ENCODE results near the gene MYD88. TPM values are rescaled to one million over a fixed set of nuclear protein-coding genes. Genes with fewer than 3 reads are reported as not detected.
A peak's percentile ranks its signal among the peaks of the same experiment; 100 is the strongest.
"Not testable (repeated sequence)": the region's sequence is repeated elsewhere in the genome, so short reads cannot be mapped to it uniquely, and the experiment has no call there.

The MYD88 gene
- total RNA-seq, 1 experiment from 2014 or later: 4.4 TPM

- DNase-seq (ENCODE audit: low read depth): no peak
Observed at GRCh38 chr3:38126121-38126892, 12.2 kb upstream of the MYD88 start.

DNA sequence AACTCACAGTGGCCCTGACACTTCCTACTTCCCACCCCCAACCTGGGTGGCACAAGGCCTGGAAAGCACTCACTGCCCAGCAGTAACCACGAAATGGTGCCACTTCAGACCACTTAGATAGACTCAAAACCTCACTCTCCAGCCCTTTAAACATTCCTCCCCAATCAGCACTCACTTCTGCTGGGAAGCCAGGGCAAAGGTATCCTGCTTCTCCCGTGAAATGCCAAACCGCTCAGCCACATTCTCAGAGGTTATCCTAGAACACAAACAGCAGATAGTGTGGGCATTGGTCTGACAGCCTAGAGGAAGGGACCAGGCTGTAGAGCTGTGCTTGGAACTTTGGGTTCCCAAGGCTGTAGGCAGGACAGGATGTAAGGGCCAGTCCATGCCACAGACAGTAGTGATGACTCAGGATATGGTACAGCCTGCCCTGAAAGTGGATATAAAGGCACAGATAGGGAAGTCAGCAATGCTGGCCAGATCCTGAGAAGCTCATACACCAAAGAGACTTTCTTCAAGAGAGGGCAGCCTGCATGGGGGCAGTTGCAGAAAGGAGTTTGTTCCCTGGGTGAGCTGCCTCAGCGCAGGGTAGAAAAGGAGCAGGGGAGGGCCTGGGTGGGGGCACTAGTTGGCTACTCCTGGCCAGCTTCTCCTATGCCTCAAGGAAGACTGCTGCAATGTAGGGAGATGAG lies 10.7 kb upstream of the MYD88 start:
- DNase-seq (ENCODE audit: low read depth): no peak

DNA sequence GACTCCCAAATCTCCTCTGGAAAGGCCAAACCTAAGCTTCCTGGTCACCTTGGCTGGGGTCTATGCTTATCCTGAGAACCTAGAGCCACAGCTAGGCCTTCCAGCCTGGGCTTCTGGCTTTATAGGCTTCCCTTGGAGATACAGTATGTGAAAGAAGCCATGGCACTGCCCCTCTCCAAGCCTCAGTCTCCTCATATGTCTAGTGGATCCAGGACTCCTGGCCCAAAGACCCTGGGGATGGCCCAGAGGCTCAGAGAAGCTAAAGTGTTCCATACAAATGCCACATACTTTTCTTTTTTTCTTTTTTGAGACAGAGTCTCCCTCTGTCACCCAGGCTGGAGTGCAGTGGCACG lies 10.2 kb upstream of the MYD88 start:
- no peak for DNase-seq (ENCODE audit: low read depth)

DNA sequence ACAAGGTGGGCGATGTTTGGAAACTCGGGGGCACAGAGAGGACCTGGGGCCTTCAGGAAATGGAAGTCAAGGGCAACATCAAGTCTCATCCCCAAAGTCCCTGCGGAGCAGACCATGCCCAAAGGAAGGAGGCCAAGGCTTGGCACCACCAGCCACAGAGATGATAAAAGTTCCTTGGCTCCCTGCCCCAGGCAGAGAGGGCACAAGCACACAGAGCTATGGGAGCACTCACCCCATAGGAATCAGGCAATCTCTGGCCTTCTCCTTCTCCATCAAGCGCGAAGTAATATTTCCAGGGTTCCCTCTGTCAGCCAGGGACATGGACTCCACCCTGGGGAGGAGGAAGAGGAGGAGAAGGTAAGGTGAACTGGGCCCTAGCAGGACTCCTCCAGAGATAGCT lies 9.4 kb upstream of the MYD88 start:
- DNase-seq (ENCODE audit: low read depth): no peak

DNA sequence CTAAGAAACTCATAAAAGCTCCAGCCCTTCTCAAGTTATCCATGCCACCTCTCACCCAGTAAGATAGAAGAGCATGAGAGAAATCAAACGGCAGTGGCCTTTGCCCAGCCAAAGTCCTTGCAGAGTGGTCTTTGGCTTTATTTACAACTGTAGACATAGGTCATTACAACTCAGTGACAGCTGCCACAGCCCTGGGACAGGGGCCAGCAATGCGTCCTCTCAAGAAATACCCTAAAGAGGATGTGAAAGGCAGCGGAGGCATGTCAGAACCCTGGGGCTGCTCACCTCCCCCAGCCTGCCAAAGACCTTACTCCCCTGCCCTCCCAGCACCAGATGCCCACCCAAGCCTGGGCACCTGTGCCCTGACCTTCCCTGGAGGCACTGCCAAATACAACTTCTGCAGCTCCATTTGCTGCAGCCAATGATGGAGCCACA lies 7.8 kb upstream of the MYD88 start:
- DNase-seq (ENCODE audit: low read depth): no peak

DNA sequence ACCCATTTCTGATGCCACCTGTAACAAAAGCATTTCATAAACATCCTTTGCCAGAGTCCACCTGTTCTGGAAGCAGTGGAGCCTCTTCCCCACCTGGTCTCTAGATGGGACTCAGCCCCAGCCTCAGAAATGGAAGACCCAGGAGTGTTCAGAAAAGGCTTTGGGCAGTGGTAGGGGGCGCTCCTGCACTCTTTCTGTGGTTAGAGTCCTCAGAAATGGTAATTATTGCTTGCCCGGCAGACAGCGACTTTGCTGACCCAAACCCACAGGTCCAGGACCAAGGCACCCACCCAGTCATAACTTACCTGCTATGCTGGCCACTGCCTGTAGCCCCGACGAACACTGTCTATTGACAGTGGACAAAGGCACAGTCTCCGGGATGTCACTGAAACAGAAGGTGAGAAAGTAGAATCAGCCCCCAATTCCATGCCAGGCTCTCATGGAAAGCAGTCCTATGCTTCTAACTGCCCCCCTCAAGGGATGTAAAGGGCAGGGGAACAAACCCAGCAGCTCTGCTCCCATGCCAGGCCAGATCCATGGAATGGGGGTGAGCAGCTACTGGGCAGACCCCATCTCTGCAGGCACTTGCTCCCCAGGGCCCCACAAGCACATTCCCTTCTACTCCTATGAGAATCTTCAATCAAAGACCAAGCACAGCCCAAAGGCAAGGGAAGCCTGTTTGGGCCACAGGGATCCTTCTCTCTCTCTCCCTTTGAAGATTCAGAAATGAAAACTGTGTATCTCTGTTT lies 6.7 kb upstream of the MYD88 start:
- DNase-seq (ENCODE audit: low read depth): peak; percentile 32

GRCh38 chr3:38133209-38133556 lies 5.3 kb upstream of the MYD88 start:
- DNase-seq (ENCODE audit: low read depth): no peak

DNA sequence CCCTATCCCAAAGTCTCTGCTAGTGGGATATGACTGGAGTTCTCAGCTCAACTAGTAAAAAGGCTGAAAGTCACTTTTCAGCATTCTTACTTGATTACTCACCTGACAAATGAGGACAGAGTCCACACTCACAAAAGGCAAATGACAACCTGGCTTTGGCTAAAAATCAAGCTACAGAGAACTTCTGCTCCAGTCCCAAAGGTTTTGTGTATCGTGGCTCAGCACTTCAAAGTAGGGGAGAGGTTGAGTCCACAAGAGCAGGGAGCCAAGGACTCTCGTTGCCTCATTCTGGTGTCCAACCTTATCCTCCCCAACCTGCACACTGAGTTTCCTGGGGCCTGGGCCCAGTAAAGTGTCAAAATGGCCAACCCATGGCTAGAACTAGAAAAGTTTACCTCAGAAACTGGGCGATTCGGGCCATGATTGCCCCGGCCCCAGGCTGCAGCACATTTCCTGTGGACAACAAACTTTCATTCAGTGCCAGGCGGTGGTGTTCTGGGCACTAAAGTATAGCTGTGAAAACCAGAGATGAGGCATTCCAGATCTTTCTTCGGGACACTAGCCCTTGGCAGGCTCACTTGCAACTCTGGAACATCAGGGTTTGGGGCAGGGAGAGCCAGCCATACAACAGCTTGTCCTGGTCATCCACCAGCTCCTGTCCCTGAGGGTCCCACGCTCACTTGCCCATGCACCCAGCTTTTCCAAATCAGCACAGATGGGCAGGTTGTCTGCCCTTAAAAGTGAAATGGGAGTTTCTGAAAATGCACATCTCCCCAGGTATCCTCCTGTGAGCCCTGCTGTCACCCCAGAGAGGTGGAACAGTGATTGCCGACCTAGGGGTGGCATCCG lies 4.7 kb upstream of the MYD88 start:
- no peak for DNase-seq (ENCODE audit: low read depth)

- DNase-seq (ENCODE audit: low read depth): not testable (repeated sequence)
Observed at GRCh38 chr3:38134517-38135143, 3.8 kb upstream of the MYD88 start.

DNA sequence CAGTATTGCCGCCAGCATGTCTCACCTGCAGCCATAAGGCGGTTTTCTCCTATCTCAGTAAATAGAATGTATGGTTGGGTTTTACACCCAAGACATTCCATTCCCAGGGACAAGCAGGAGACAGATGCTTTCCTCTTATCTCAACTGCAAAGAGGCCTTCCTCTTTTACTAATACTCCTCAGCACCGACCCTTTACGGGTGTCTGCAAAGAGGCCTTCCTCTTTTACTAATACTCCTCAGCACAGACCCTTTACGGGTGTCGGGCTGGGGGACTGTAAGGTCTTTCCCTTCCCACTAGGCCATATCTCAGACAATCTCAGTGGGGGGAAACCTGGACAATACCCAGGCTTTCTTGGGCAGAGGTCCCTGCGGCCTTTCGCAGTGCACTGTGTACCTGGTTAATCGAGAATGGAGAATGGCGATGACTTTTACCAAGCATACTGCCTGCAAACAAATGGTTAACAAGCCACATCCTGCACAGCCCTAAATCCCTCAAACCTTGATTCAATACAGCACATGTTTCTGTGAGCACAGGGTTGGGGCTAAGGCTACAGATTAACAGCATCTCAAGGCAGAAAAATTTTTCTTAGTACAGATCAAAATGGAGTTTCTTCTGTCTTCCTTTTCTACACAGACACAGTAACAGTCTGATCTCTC lies 2.7 kb upstream of the MYD88 start:
- DNase-seq (ENCODE audit: low read depth): not testable (repeated sequence)

DNA sequence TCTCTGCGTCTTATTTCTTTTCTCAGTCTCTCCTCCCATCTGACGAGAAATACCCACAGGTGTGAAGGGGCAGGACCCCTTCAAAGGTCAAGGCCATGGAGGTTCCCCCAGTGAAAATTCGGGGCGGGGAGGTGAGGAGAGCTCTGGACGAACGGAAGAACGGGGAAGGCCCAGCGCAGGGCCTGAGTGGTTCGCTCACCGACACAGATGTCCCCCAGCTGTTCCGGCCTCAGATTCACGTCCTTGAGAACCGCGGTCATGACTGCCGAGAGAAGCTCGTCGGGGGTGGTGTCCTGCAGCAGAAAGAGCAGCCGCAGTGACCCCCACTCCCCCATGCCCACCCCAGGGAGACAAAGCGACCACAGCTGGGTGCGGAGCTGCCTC lies 2.1 kb upstream of the MYD88 start:
- peak; percentile 27 for DNase-seq (ENCODE audit: low read depth)

DNA sequence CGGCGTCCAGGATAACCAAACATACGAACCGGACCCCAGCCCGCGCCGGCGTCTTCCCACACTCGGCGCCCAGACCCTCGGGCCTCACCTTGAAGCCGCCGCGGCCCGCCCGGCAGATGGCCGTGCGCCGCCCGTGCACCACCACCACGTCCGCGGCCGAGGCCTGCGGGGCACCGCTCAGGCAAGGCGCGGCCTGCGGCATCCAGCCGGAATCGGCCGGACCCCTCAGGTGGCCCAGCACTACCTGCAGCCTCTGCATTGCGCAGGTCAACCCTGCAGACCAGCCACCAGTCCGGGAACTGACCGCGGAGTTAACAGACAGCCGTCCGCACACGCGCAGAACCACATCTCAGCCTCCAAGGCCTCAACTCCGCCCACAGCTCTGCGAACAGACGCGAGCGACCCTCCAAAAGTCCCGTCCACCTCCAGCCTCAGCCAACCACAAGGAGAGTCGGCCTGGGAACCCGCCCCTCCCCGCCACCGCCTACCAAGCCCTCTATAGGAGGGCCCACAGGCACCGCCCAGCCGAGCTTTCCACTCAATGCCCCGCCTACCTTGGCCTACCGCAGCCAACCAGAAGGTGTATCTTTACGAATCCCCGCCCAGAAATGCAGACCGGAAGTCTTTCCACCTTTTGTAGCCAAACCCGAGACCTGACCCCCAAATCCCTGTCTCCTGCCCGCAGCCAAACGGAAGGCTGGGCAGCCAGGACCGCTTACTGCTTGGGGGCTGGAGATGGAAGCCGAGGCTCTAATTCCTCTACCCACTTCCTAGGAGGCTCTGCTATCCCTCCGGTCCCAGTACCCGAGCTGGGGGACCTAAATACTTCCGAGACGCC lies 1.5 kb upstream of the MYD88 start, which contains the start of gene ACAA1:
TSS of gene ACAA1 (minus strand) at position 351 of the 838 bp plus-strand sequence. CDS start at position 259, 92 bp downstream.
- DNase-seq (ENCODE audit: low read depth): peak; percentile 98

DNA sequence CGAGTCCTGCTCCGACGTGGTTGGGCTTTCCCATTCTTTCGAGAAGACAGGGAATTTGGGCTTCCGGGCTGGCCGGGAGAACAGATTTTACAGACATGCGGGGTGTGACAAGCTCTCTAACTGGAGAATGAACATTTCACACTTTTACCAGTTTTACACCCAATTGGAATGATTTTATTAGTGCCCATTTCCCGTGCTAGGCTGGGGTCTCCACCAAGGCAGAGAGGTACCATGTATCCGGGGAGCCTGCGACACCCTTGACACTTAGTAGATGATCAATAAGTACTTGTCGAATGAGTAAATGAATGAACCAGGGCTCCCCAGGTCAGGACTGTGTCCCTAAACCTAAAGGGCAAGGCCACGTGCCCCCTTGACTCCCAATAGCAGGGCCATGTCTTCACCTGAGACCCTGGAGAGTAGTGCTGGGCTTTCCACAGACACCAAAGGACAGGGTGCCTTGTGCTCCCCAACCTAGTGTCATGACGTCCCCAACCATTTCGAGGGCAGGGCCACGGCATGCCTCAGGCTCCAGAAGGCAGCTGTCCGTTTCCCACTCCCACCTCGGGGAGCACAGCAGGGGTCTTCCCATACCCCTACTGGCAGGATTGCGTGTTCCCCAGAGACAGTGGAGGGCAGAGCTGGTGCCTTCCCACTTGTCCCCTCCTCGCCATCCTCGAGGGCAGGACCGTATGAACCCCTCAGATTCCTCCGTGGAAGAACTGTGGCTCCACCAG lies 679 bp upstream of the MYD88 start:
- DNase-seq (ENCODE audit: low read depth): no peak

GRCh38 chr3:38139191-38139590 lies 730 bp downstream of the MYD88 start:
- no peak for DNase-seq (ENCODE audit: low read depth)

DNA sequence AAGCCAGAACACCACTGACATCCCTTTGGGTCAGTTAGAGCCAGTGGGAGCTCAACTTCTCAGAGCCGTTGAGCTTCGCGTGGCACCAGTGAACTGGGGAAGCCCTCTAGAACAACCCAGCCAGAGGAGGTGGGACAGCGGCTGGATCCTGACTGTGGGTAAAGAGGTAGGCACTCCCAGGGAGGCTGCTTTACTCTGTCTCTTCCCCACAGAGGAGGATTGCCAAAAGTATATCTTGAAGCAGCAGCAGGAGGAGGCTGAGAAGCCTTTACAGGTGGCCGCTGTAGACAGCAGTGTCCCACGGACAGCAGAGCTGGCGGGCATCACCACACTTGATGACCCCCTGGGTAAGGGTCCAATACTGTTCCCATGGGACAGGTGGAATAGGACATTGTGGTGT lies 1.2 kb downstream of the MYD88 start:
- DNase-seq (ENCODE audit: low read depth): no peak

GRCh38 chr3:38140326-38141172 lies 2.1 kb downstream of the MYD88 start:
- no peak for DNase-seq (ENCODE audit: low read depth)

DNA sequence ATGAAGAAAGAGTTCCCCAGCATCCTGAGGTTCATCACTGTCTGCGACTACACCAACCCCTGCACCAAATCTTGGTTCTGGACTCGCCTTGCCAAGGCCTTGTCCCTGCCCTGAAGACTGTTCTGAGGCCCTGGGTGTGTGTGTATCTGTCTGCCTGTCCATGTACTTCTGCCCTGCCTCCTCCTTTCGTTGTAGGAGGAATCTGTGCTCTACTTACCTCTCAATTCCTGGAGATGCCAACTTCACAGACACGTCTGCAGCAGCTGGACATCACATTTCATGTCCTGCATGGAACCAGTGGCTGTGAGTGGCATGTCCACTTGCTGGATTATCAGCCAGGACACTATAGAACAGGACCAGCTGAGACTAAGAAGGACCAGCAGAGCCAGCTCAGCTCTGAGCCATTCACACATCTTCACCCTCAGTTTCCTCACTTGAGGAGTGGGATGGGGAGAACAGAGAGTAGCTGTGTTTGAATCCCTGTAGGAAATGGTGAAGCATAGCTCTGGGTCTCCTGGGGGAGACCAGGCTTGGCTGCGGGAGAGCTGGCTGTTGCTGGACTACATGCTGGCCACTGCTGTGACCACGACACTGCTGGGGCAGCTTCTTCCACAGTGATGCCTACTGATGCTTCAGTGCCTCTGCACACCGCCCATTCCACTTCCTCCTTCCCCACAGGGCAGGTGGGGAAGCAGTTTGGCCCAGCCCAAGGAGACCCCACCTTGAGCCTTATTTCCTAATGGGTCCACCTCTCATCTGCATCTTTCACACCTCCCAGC lies 2.9 kb downstream of the MYD88 start:
- no peak for DNase-seq (ENCODE audit: low read depth)

GRCh38 chr3:38141952-38142273 lies 3.5 kb downstream of the MYD88 start:
- no peak for DNase-seq (ENCODE audit: low read depth)
